KOPT-K1 (cell line): Measurements from ENCODE around the gene TMEM134.
A peak's percentile ranks its signal among the peaks of the same experiment; 100 is the strongest.
"Not testable (repeated sequence)": the region's sequence is repeated elsewhere in the genome, so short reads cannot be mapped to it uniquely, and the experiment has no call there.

ENCODE experiments used
- H3K27ac ChIP-seq: fragments of 200-600 bp; sonication (generic); 2 replicates; pipeline ENCODE4 v1.5.1; 2016; ENCODE audit warnings: antibody characterized with exemption, mild to moderate bottlenecking, low read depth, low read length; ENCODE audit not compliant: poor library complexity, severe bottlenecking
- H3K36me3 ChIP-seq: fragments of 200-600 bp; sonication (generic); 2 replicates; pipeline ENCODE4 v1.5.1; 2017; ENCODE audit warnings: antibody characterized with exemption, mild to moderate bottlenecking, low read length, moderate library complexity; ENCODE audit not compliant: insufficient read depth
- H3K9me3 ChIP-seq: fragments of 200-600 bp; sonication (generic); 2 replicates; pipeline ENCODE4 v1.5.1; 2017; ENCODE audit warnings: antibody characterized with exemption, low read length, mild to moderate bottlenecking; ENCODE audit not compliant: insufficient read depth, poor library complexity, severe bottlenecking

The TMEM134 gene, protein sequence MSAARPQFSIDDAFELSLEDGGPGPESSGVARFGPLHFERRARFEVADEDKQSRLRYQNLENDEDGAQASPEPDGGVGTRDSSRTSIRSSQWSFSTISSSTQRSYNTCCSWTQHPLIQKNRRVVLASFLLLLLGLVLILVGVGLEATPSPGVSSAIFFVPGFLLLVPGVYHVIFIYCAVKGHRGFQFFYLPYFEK

DNA sequence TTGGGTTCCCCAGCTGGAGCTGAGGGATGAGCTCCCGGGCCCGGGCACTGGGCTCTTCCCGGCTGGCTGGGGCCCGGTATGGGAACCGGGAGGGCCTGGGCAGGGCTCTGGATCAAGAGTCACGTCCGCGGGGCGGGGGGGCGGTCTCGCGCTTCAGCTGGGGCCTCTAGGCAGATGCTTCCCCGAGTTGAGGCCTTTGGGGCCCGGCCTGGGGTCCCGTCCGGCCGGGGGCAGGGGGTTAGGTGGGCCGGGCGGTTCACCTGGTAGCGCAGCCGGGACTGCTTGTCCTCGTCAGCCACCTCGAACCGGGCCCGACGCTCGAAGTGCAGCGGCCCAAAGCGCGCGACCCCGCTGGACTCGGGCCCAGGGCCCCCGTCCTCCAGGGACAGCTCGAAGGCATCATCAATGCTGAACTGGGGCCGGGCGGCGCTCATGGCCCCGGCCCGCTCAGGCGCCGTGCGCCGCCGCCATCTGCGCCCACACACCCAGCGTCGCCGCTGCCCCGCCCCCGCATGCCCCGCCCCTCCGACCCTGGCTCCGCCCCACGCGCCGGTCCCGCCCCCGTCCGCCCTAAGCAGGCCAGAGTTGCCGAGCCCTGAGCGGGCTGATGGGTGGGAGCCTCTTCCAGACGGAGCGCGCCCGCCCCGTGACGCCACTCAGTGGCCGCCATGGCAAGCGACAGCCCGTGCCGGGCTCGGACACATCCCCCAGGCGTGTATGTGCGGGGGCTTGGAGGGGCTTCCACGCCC, at the start of gene TMEM134:
Gene TMEM134, minus strand, starts transcription at position 493 of the 749 bp plus-strand sequence. Its CDS starts 59 bp downstream, at position 434.
- H3K27ac ChIP-seq, result peak within 1 kb of the TSS; percentile 73
- H3K36me3 ChIP-seq, result no peaks in the 10 kb centered on the region
- H3K9me3 ChIP-seq, result no peaks in the 10 kb centered on the region

DNA sequence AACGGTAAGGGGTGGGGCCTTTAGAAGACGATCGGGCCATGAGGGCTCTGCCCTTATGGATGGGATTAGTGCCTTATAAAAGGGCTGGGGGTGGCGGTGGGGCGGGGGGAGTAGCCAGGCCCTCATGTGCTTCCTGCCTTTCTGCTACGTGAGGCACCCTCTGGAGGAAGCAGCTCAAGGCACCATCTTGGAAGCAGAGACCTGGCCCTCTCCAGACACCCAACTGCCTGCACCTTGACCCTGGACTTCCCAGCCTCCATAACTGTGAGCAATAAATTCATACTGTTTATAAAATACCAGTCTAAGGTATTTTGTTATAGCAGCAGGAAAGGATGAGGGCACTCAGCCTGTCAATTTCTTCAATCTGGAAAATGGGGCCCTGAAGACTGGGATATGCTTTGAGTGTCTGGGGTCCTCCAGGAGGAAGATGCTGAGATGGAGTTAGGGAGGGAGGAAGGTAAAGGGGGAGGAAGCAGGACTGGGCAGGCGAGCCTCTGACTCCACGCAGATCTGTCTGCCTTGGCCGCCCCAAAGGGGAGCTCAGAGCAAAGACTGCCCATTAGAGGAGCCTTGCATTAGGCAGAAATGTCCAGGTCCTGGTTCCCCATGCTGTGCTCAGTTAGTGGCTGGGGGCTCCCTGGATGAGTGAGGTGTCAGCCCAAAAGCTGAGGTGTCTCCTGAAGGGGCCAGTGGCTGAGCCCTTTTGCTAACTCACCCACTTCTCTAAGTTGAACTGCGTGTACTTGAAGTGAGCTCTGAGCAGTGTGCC, 48.9 kb upstream of the TMEM134 start:
- Histone ChIP-seq H3K27ac (no peak overlapping the region), H3K36me3 (no peaks in the 10 kb centered on the region), H3K9me3 (no peaks in the 10 kb centered on the region)

DNA sequence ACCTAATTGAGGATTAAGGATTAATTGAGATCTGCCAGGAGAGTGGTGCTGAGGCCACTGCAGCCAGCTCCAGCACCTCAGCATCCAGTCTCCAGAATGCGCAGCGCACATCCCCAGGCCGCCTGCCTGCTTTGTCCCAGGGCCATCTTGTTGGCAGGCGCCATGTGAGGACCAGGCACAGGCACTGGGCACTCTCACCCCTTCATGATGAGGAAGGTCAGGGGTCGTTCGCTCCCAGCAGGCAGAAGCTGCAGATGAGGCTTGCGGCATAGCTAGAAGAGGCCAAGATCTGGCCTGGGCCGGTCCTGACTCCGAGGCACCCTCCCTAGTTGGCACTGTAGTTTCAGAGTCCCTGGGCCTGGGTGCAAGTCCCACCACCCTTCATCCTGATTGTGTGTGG, 47.8 kb upstream of the TMEM134 start:
- Histone ChIP-seq H3K36me3 (no peaks in the 10 kb centered on the region), H3K27ac (no peak overlapping the region), H3K9me3 (no peaks in the 10 kb centered on the region)

DNA sequence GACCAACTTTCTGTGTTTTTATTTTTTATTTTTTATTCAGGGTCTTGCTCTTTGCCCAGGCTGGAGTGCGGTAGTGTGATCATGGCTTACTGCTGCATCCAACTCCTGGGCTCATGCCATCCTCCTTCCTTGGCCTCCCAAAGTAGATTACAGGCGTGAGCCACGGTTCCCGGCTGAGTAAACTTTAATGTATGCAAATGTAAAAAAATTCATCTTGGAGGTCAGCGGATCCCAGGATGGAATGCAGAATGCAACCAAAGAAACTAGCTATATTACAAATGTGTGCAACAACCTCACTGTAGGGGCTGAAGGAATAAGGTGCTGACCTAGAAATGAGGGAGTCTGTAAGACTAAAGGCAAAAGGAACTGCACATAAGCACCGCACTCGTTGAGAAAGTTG, 45.1 kb upstream of the TMEM134 start:
- H3K27ac ChIP-seq, result no peak overlapping the region
- H3K36me3 ChIP-seq, result no peaks in the 10 kb centered on the region
- H3K9me3 ChIP-seq, result no peaks in the 10 kb centered on the region

DNA sequence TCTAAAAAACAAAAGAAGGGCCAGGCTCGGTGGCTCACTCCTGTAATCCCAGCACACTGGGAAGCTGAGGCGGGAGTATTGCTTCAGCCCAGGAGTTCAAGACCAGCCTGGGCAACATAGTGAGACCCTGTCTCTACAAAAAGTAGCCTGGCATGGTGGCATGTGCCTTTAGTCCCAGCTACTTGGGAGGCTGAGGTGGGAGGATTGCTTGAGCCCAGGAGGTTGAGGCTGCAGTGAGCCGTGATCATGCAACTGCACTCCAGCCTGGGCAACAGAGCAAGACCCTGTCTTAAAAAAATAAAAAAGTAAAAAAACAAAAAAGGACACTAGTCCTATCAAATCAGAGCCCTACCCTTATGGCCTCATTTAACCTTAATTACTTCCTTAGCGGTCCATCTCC, 42.5 kb upstream of the TMEM134 start:
- not testable (repeated sequence) for H3K9me3 ChIP-seq, H3K27ac ChIP-seq, H3K36me3 ChIP-seq

DNA sequence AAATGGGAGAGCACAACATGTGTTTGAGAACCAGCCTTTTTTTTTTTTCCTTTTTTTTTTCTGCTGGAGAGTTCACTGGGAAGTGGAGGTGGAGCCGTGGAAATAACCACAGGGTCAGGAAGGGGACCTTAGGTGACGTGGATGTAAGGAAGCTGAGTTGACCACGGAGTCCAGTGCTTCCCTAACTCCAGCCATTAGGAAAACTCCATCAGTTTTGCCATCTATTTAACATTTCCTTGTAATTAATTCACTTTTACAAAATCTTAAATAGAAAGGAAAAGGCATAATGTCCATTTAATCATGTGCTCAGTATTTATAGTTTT, 40.9 kb upstream of the TMEM134 start:
- Histone ChIP-seq H3K36me3 (no peaks in the 10 kb centered on the region), H3K9me3 (no peaks in the 10 kb centered on the region), H3K27ac (no peak overlapping the region)

DNA sequence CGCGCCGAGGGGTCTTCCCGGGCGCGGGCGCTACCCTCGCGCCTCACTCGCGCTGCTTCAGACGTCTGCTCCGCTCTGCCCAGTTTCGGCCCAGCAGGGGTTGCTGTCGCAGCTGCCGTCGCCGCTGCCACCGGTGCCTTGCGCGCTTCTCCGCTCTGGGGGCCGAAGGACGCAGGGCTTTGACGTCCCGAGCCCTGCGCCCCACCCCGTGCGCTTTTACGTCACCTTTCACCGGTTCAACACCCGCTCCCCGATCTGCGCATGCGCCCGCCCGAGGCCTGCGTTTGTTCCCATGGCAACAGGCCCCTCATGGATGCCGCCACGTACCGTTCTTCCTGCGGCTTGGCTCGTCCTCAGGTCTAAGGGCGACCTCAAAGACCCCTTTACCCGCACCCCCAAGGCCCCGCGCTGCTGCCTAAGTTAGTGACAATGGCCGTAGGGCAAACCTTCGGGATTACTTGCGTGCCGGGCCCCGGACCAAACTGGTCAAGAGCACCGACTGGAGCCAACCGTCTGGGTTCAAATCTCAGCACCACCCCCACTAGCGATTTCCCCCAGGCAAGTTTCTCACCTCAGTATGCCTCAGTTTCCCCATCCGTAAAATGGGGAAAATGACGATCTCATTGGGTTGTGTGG, 39.6 kb upstream of the TMEM134 start:
- H3K27ac ChIP-seq, result peak overlapping the region; percentile 82
- H3K9me3 ChIP-seq, result no peaks in the 10 kb centered on the region
- H3K36me3 ChIP-seq, result no peaks in the 10 kb centered on the region

DNA sequence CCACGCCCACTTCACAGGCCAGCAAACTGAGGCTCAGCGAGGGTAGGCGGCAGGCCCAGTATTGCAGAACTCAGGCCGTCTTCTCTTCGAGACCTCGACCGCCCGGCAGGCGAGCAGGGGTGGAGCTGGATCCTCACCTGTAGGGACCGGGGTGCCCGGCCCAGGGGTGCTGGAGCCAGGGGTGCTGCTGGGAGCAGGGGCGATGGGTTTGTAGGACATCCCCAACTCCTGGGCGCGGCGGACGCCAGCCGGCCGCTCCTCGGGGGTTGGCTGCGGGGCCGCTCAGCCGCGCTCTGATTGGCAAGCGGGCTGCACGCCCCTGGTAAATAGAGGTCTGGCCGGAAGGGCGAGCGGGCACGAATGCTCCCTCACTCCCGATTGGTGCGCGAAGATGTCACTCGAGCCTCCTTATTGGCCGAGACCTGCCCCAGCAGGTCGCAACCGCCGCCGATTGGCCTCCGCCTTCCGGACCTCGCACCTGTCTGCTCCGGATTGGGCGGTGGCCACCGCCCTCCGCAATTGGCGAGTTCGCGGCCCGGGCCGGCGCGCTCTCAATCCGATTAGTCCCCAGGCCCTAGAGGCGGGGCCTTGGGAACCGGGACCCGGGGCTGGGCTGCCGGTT, 38.9 kb upstream of the TMEM134 start, which contains the start of gene CDK2AP2:
Gene CDK2AP2, minus strand, starts transcription at position 299 of the 622 bp plus-strand sequence. Its CDS starts 80 bp downstream, at position 219.
- Histone ChIP-seq H3K27ac (peak within 1 kb of the TSS; percentile 82), H3K36me3 (no peaks in the 10 kb centered on the region), H3K9me3 (no peaks in the 10 kb centered on the region)

DNA sequence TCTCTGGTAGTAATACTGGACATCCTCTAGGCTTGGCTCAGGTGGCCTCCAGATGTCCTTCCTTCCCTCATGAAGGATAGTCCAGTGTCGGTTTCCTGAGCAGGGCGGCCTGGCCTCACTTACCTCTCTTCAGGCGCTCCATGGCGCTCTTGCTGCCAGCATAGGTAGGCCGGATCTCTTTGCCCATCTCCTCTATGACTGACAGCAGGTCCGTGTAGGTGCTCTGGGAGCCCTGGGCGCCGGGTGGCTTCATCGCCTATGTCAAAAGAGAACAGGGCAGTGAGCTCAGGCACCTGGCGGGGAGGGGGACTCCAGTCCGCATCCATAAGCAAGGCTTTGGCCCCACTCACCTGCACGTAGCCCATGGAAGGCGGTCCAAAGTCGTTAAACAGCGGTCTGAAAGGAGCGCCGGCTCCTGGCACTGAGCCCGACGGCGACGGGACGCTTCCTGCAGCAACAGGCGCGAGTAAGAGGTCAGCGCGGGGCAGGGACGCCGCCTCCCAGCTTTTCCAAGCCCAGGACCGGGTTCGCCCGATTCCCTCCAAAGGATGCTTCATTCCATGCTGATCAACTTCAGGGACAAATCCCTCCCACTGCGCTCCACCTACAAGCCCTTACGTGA, 38.3 kb upstream of the TMEM134 start:
- Histone ChIP-seq H3K36me3 (no peaks in the 10 kb centered on the region), H3K9me3 (no peaks in the 10 kb centered on the region), H3K27ac (peak overlapping the region; percentile 82)

DNA sequence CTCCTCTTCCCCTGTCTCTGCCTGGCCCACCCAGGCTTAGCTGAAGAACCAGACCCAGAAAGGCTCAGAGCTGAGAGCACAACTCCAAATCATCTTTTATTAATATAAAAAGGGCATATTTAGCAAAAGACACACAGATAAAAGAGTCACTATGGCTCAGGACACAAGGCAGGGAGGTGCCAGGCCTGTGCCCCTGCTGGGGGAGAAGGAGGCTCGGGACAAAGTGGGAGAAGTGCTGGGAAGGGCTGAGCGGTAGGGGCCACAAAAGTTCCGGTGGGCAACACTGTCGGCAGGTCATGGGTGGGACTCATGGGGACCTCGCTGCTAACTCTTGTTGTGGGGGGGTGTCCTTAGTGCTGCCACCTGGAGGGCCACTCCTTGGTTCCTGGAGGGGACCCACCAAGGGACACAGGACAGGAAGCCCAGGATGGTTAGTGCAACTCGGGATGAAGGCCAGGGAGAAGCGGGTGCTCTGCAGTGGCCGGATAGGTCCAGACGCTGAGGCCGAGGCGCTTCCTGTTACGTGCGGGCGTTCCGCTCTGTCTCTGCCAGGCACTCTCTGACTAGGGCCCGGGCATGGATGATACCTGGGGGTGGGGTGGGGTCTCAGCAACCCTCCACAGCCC, 37.5 kb upstream of the TMEM134 start:
- no peaks in the 10 kb centered on the region for H3K9me3 ChIP-seq
- H3K36me3 ChIP-seq, result peaks cover 7% of the 10 kb centered on the region
- peak overlapping the region; percentile 82 for H3K27ac ChIP-seq

DNA sequence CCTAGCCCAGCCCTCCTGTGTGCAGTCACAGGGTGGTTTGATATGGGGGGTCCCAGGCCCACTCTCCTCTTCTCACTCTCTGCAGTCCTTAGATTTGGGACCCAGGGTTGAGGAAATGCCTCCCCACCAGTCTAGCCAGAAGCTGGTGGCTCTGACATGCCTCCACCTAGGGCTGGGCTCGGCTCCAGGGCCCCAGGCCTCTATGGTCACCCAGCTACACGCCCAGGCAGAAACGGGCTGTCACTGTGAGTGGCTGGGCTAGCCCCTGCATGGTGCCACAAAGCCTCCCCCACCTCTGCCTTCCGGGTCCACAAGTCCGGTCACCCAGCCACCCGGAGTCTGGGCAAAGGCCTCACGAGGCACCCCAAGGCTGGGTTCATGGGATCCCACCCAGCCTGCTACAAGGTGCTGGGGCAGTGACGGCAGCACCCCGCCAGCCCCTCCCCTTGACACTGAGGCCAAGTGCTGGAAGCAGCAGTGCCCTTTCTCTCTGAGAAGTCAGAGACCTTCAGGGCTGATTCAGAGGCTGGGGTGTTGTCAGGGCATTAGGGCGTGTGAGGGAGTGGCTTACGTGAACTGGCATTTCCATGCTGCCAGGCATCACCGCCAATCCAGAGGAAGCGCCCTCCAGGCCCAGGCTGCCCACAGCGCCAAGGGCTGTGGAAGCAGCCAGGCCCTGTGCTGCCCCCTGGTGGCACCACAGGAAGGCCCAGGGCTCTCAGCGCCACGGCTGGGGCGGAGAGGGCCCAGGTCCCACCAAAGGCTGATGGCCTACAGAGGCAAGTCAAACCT, 36.8 kb upstream of the TMEM134 start:
- peak overlapping the region; percentile 82 for H3K27ac ChIP-seq
- peaks cover 15% of the 10 kb centered on the region for H3K36me3 ChIP-seq
- no peaks in the 10 kb centered on the region for H3K9me3 ChIP-seq

DNA sequence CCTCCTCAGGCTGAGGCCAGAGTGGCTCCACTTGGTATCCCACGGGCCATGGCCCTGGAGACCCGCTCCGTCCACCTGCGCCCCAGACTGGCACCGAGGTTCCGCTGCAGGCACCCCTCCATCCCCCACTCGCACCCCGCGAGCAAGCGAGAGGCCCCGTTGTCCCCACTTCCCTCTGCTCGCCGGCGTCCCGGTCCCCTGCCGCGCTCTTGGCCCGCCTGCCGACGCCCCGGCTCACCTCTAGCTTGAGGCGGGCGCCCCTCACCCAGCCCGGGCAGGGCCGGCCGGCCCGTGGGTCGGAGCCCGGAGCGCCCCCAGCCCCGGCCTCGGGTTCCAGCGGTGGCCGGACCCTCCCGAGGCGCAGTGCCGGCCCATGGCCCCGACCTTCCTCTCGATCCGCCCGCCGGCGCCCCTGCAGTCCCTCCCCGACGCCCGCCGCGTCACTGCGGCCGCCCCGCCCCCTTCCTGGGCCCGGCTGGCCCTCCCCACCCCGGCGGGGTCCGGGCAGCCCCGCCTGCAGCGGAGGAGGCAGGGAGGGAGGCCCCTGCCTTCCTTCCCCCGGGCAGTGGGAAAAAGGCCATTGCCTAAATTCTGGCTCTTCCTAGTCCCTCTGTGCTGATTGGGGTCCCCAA, 36.0 kb upstream of the TMEM134 start, which contains the start of gene PITPNM1:
Gene PITPNM1, minus strand, starts transcription at position 414 of the 632 bp plus-strand sequence. CDS start 1,183 bp downstream, outside the sequence.
- peaks cover 22% of the 10 kb centered on the region for H3K36me3 ChIP-seq
- H3K27ac ChIP-seq, result peak within 1 kb of the TSS; percentile 82
- H3K9me3 ChIP-seq, result no peaks in the 10 kb centered on the region
